ENCODE data around the gene LRP6. TPM values are rescaled to one million over a fixed set of nuclear protein-coding genes. Genes with fewer than 3 reads are reported as not detected.

The LRP6 gene
- total and polyA plus RNA-seq, 4 donors: 14.7 to 76.8 (median 23.2) TPM

DNA sequence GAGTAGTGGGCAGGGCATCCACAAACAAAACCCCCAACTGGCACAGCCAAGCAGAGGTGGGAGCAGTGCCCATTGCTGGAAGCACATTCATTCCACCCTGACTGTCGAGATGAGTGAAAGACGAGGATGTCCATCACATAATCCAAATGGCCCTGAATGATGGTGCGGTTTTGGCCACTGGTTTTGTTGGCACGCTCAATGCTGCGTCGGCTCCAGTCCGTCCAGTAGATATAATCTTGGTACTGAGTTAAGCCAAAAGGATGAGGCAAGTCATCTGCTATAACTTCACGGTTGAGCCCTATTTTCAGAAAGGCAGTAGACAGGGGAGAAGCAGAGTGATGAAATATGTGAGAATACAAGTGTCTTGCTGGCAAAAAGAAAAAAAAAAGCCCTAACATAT lies 108.0 kb downstream of the LRP6 start:
- no peak for DNase-seq (ENCODE audit: low spot score)
- H3K27me3 ChIP-seq (ENCODE audit: control insufficient read depth in 4 of 4, insufficient read depth in 4 of 4, low read length in 3 of 4): no peaks in the 10 kb centered on the region
- no peak overlapping the region for H3K4me3 ChIP-seq (ENCODE audit: low read depth in 1 of 3, low read length in 3 of 3)
- TF ChIP-seq SP1 (IDR thresholded peaks at IDR 0.05): no peak
- no peak for TF ChIP-seq EGR1 (IDR thresholded peaks at IDR 0.05; ENCODE audit: low read depth in 2 of 2)
- TF ChIP-seq FOXA2 (IDR thresholded peaks at IDR 0.05): no peak
- no peak for TF ChIP-seq HNF4G (IDR thresholded peaks at IDR 0.05)
- no peak for TF ChIP-seq HNF4A (conservative IDR thresholded peaks at IDR 0.05)
- no peak for TF ChIP-seq RAD21 (IDR thresholded peaks at IDR 0.05)
- TF ChIP-seq, protein P1, sequence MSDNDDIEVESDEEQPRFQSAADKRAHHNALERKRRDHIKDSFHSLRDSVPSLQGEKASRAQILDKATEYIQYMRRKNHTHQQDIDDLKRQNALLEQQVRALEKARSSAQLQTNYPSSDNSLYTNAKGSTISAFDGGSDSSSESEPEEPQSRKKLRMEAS (IDR thresholded peaks at IDR 0.05): no peak
- TF ChIP-seq, protein P2, sequence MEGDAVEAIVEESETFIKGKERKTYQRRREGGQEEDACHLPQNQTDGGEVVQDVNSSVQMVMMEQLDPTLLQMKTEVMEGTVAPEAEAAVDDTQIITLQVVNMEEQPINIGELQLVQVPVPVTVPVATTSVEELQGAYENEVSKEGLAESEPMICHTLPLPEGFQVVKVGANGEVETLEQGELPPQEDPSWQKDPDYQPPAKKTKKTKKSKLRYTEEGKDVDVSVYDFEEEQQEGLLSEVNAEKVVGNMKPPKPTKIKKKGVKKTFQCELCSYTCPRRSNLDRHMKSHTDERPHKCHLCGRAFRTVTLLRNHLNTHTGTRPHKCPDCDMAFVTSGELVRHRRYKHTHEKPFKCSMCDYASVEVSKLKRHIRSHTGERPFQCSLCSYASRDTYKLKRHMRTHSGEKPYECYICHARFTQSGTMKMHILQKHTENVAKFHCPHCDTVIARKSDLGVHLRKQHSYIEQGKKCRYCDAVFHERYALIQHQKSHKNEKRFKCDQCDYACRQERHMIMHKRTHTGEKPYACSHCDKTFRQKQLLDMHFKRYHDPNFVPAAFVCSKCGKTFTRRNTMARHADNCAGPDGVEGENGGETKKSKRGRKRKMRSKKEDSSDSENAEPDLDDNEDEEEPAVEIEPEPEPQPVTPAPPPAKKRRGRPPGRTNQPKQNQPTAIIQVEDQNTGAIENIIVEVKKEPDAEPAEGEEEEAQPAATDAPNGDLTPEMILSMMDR (IDR thresholded peaks at IDR 0.05; ENCODE audit: low read depth, low read length, missing input control): no peak
- no peak for TF ChIP-seq JUND (IDR thresholded peaks at IDR 0.05)
- TF ChIP-seq, protein P3, sequence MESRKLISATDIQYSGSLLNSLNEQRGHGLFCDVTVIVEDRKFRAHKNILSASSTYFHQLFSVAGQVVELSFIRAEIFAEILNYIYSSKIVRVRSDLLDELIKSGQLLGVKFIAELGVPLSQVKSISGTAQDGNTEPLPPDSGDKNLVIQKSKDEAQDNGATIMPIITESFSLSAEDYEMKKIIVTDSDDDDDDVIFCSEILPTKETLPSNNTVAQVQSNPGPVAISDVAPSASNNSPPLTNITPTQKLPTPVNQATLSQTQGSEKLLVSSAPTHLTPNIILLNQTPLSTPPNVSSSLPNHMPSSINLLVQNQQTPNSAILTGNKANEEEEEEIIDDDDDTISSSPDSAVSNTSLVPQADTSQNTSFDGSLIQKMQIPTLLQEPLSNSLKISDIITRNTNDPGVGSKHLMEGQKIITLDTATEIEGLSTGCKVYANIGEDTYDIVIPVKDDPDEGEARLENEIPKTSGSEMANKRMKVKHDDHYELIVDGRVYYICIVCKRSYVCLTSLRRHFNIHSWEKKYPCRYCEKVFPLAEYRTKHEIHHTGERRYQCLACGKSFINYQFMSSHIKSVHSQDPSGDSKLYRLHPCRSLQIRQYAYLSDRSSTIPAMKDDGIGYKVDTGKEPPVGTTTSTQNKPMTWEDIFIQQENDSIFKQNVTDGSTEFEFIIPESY (IDR thresholded peaks at IDR 0.05): no peak
- no peak for TF ChIP-seq TAF1 (conservative IDR thresholded peaks at IDR 0.05)
- TF ChIP-seq YY1 (IDR thresholded peaks at IDR 0.05): no peak
- no peak for TF ChIP-seq FOXA1 (IDR thresholded peaks at IDR 0.05)
- TF ChIP-seq, protein P4, sequence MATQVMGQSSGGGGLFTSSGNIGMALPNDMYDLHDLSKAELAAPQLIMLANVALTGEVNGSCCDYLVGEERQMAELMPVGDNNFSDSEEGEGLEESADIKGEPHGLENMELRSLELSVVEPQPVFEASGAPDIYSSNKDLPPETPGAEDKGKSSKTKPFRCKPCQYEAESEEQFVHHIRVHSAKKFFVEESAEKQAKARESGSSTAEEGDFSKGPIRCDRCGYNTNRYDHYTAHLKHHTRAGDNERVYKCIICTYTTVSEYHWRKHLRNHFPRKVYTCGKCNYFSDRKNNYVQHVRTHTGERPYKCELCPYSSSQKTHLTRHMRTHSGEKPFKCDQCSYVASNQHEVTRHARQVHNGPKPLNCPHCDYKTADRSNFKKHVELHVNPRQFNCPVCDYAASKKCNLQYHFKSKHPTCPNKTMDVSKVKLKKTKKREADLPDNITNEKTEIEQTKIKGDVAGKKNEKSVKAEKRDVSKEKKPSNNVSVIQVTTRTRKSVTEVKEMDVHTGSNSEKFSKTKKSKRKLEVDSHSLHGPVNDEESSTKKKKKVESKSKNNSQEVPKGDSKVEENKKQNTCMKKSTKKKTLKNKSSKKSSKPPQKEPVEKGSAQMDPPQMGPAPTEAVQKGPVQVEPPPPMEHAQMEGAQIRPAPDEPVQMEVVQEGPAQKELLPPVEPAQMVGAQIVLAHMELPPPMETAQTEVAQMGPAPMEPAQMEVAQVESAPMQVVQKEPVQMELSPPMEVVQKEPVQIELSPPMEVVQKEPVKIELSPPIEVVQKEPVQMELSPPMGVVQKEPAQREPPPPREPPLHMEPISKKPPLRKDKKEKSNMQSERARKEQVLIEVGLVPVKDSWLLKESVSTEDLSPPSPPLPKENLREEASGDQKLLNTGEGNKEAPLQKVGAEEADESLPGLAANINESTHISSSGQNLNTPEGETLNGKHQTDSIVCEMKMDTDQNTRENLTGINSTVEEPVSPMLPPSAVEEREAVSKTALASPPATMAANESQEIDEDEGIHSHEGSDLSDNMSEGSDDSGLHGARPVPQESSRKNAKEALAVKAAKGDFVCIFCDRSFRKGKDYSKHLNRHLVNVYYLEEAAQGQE (IDR thresholded peaks at IDR 0.05): no peak
- TF ChIP-seq, protein P5, sequence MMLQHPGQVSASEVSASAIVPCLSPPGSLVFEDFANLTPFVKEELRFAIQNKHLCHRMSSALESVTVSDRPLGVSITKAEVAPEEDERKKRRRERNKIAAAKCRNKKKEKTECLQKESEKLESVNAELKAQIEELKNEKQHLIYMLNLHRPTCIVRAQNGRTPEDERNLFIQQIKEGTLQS (IDR thresholded peaks at IDR 0.05): no peak
- no peak for TF ChIP-seq RXRA (IDR thresholded peaks at IDR 0.05)
- no peak for TF ChIP-seq NR2F2 (IDR thresholded peaks at IDR 0.05)
- no peak overlapping the region for H3K9ac ChIP-seq (ENCODE audit: low read depth in 1 of 2, low read length in 2 of 2)
- H3K36me3 ChIP-seq (ENCODE audit: control insufficient read depth in 4 of 4, insufficient read depth in 3 of 4, low read depth in 1 of 4, low read length in 3 of 4): peaks cover 1 to 38% (median 18%) of the 10 kb centered on the region in 4 donors
- H3K4me1 ChIP-seq (ENCODE audit: control insufficient read depth in 4 of 4, insufficient read depth in 4 of 4, low read length in 3 of 4): peaks cover 0 to 3% (median 0%) of the 10 kb centered on the region in 4 donors
- no peak overlapping the region for H3K27ac ChIP-seq (ENCODE audit: low read depth in 1 of 2, low read length in 2 of 2)
- 92% methylated on average over 8 of the region's 8 CpGs for WGBS
- H3K9me3 ChIP-seq (ENCODE audit: control insufficient read depth in 4 of 4, low read length in 3 of 4): no peaks in the 10 kb centered on the region

DNA sequence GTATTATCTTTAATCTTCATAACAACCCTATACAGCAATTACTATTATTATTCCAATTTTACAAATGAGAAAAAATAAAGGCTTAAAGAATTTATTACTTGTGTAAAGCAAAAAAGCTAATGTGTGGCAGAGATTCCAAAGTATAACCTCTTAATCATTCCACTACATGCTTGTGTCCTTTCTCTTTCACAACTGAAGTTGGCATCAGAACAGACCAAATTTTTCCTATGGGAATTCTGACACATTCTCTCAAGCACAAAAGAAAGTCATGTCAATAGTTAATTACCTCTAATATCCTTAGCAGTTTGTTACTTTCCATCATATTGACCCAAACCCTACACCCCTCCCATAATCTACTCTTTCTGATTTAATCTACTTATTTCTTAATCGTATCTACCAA lies 109.4 kb downstream of the LRP6 start:
- no peaks in the 10 kb centered on the region for H3K9me3 ChIP-seq (ENCODE audit: control insufficient read depth in 4 of 4, low read length in 3 of 4)
- no peak overlapping the region for H3K4me3 ChIP-seq (ENCODE audit: low read depth in 1 of 3, low read length in 3 of 3)
- H3K9ac ChIP-seq (ENCODE audit: low read depth in 1 of 2, low read length in 2 of 2): no peak overlapping the region
- H3K36me3 ChIP-seq (ENCODE audit: control insufficient read depth in 4 of 4, insufficient read depth in 3 of 4, low read depth in 1 of 4, low read length in 3 of 4): peaks cover 1 to 41% (median 17%) of the 10 kb centered on the region in 4 donors
- H3K4me1 ChIP-seq (ENCODE audit: control insufficient read depth in 4 of 4, insufficient read depth in 4 of 4, low read length in 3 of 4): peaks cover 0 to 3% (median 0%) of the 10 kb centered on the region in 4 donors
- no peak for TF ChIP-seq SP1 (IDR thresholded peaks at IDR 0.05)
- peak in 1 of 2 donors; percentile 12 for TF ChIP-seq JUND (IDR thresholded peaks at IDR 0.05)
- TF ChIP-seq TAF1 (conservative IDR thresholded peaks at IDR 0.05): no peak
- TF ChIP-seq HNF4A (conservative IDR thresholded peaks at IDR 0.05): peak; percentile 3 to 28
- TF ChIP-seq, protein P5 (IDR thresholded peaks at IDR 0.05): no peak
- no peak for DNase-seq (ENCODE audit: low spot score)
- 95% methylated on average over 1 of the region's 1 CpG for WGBS
- no peaks in the 10 kb centered on the region for H3K27me3 ChIP-seq (ENCODE audit: control insufficient read depth in 4 of 4, insufficient read depth in 4 of 4, low read length in 3 of 4)
- H3K27ac ChIP-seq (ENCODE audit: low read depth in 1 of 2, low read length in 2 of 2): no peak overlapping the region
